Hepatocyte (in vitro differentiated cells): Measurements from ENCODE around the gene IMMP2L. TPM values are rescaled to one million over a fixed set of nuclear protein-coding genes. Genes with fewer than 3 reads are reported as not detected.

Experiments
- DNase-seq: peaks from one replicate; pipeline ENCODE4 v3.0.0-alpha.2; 2016; ENCODE audit warnings: low spot score
- H2AFZ ChIP-seq: fragments of 200-600 bp; sonication (generic); 2 replicates; pipeline ENCODE4 v1.6.0; 2016; ENCODE audit warnings: antibody characterized with exemption, mild to moderate bottlenecking
- H3K27ac ChIP-seq: fragments of 200-600 bp; sonication (generic); 2 replicates; pipeline ENCODE4 v1.5.1; 2016; ENCODE audit warnings: mild to moderate bottlenecking
- H3K27me3 ChIP-seq: fragments of 200-600 bp; sonication (generic); 2 replicates; pipeline ENCODE4 v1.6.1; 2016
- H3K36me3 ChIP-seq: fragments of 200-600 bp; sonication (generic); replicated peaks from 2 replicates; pipeline ENCODE4 v1.5.1; 2016; ENCODE audit warnings: low read depth; ENCODE audit not compliant: insufficient read depth
- H3K4me1 ChIP-seq: fragments of 200-600 bp; sonication (generic); 2 replicates; pipeline ENCODE4 v1.5.1; 2016; ENCODE audit warnings: mild to moderate bottlenecking, moderate library complexity; ENCODE audit not compliant: insufficient read depth
- H3K4me2 ChIP-seq: fragments of 200-600 bp; sonication (generic); 2 replicates; pipeline ENCODE4 v1.6.0; 2016
- H3K4me3 ChIP-seq: fragments of 200-600 bp; sonication (generic); 2 replicates; pipeline ENCODE4 v1.5.1; 2016; ENCODE audit warnings: mild to moderate bottlenecking
- H3K79me2 ChIP-seq: fragments of 200-600 bp; sonication (generic); 2 replicates; pipeline ENCODE4 v1.6.0; 2017; ENCODE audit warnings: mild to moderate bottlenecking
- H3K9me2 ChIP-seq: fragments of 200-600 bp; sonication (generic); replicated peaks from 2 replicates; pipeline ENCODE4 v1.6.0; 2017; ENCODE audit warnings: mild to moderate bottlenecking; ENCODE audit not compliant: insufficient read depth
- H3K9me3 ChIP-seq: fragments of 200-600 bp; sonication (generic); 2 replicates; pipeline ENCODE4 v1.5.1; 2016; ENCODE audit warnings: low read depth, mild to moderate bottlenecking
- H4K20me1 ChIP-seq: fragments of 200-600 bp; sonication (generic); 2 replicates; pipeline ENCODE4 v1.6.0; 2016; ENCODE audit warnings: mild to moderate bottlenecking; ENCODE audit not compliant: insufficient read depth, poor library complexity, severe bottlenecking
- EZH2 ChIP-seq: fragments of 200-600 bp; sonication (generic); IDR thresholded peaks from 2 replicates; pipeline ENCODE4 v1.6.1; 2016; ENCODE audit warnings: antibody characterized with exemption, mild to moderate bottlenecking, borderline replicate concordance
- EZH2phosphoT487 ChIP-seq: fragments of 200-600 bp; sonication (generic); IDR thresholded peaks from one replicate; pipeline ENCODE4 v1.6.1; 2018; ENCODE audit warnings: antibody characterized with exemption, mild to moderate bottlenecking, low read depth, moderate library complexity; ENCODE audit not compliant: unreplicated experiment, severe bottlenecking
- WGBS: methylation state at CpG from one replicate; pipeline ENCODE4 v1.1.6; 2016; ENCODE audit warnings: low lambda C conversion rate; ENCODE audit errors: missing lambda C conversion rate; 5-methylcytosine and 5-hydroxymethylcytosine counted together
- polyA plus RNA-seq: library from polyadenylated mRNA; unstranded; fragments of >200 nt; fragmentation: Nextera tagmentation; extraction: Ambion mirVana; gene quantifications from 2 replicates; pipeline ENCODE4 v1.2.1, GENCODE V29; 2016
- total RNA-seq: library from RNA; depleted of rRNA; stranded (reverse); fragments of >200 nt; gene quantifications from 2 replicates; pipeline ENCODE4 v1.2.3, GENCODE V29; 2014
- TF ChIP-seq, protein P1 (sequence below): fragments of 200-600 bp; sonication (generic); IDR thresholded peaks from 2 replicates; pipeline ENCODE4 v1.5.1; 2016; ENCODE audit warnings: antibody characterized with exemption, mild to moderate bottlenecking; ENCODE audit not compliant: poor library complexity

The IMMP2L gene
- total and polyA plus RNA-seq, 2 experiments from 2014 or later: 13.3 to 17.6 TPM

- no peaks in the 10 kb centered on the region for H3K79me2 ChIP-seq
- DNase-seq: no peak
- H3K9me2 ChIP-seq: no peaks in the 10 kb centered on the region
- H3K27ac ChIP-seq: no peak overlapping the region
- H2AFZ ChIP-seq: no peak overlapping the region
- H3K27me3 ChIP-seq: no peaks in the 10 kb centered on the region
- H4K20me1 ChIP-seq: no peaks in the 10 kb centered on the region
- TF ChIP-seq EZH2 (no peak), EZH2phosphoT487 (no peak)
- TF ChIP-seq, protein P1, sequence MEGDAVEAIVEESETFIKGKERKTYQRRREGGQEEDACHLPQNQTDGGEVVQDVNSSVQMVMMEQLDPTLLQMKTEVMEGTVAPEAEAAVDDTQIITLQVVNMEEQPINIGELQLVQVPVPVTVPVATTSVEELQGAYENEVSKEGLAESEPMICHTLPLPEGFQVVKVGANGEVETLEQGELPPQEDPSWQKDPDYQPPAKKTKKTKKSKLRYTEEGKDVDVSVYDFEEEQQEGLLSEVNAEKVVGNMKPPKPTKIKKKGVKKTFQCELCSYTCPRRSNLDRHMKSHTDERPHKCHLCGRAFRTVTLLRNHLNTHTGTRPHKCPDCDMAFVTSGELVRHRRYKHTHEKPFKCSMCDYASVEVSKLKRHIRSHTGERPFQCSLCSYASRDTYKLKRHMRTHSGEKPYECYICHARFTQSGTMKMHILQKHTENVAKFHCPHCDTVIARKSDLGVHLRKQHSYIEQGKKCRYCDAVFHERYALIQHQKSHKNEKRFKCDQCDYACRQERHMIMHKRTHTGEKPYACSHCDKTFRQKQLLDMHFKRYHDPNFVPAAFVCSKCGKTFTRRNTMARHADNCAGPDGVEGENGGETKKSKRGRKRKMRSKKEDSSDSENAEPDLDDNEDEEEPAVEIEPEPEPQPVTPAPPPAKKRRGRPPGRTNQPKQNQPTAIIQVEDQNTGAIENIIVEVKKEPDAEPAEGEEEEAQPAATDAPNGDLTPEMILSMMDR: no peak
- no peaks in the 10 kb centered on the region for H3K4me1 ChIP-seq
- H3K4me3 ChIP-seq: no peak overlapping the region
- WGBS: 88% methylated on average over 5 of the region's 5 CpGs
- no peaks in the 10 kb centered on the region for H3K36me3 ChIP-seq
- H3K9me3 ChIP-seq: no peaks in the 10 kb centered on the region
- no peak overlapping the region for H3K4me2 ChIP-seq
Measured at GRCh38 chr7:111012799-111013675, 549.3 kb downstream of the IMMP2L start.

GRCh38 chr7:111012149-111012548 lies 550.1 kb downstream of the IMMP2L start:
- 89% methylated on average over 2 of the region's 2 CpGs for WGBS
- Histone ChIP-seq H3K9me2 (no peaks in the 10 kb centered on the region), H3K79me2 (no peaks in the 10 kb centered on the region), H3K4me3 (no peak overlapping the region), H3K36me3 (no peaks in the 10 kb centered on the region), H2AFZ (no peak overlapping the region), H3K4me1 (no peaks in the 10 kb centered on the region), H3K4me2 (no peak overlapping the region), H3K27ac (no peak overlapping the region), H3K9me3 (no peaks in the 10 kb centered on the region), H4K20me1 (no peaks in the 10 kb centered on the region), H3K27me3 (no peaks in the 10 kb centered on the region)
- TF ChIP-seq, protein P1: no peak
- no peak for TF ChIP-seq EZH2
- TF ChIP-seq EZH2phosphoT487: no peak
- DNase-seq: no peak

DNA sequence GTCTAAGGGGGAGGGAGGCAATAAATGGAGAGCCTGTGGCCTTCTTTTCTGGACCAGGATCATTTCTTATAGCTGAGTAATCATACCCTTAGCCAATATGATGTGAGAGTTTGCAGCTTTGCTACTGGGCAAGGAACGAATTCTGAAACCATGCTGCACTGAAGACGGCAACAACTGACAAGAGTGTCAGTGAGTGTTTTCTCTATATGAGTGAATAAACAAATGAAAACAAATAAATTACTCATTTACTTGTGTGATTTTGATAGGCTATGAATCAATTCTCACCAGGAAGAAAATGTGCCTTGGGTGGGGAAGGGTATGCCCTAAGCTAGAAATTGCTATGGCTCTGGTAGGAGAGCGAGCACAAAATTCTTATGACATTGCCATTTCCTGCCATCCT lies 550.8 kb downstream of the IMMP2L start:
- TF ChIP-seq EZH2phosphoT487 (no peak), EZH2 (no peak)
- TF ChIP-seq, protein P1: no peak
- H3K27me3 ChIP-seq: no peaks in the 10 kb centered on the region
- no peak for DNase-seq
- H2AFZ ChIP-seq: no peak overlapping the region
- H3K9me2 ChIP-seq: no peaks in the 10 kb centered on the region
- H3K4me2 ChIP-seq: no peak overlapping the region
- no peak overlapping the region for H3K27ac ChIP-seq
- H3K36me3 ChIP-seq: no peaks in the 10 kb centered on the region
- no peaks in the 10 kb centered on the region for H4K20me1 ChIP-seq
- WGBS: 99% methylated on average over 3 of the region's 3 CpGs
- H3K4me3 ChIP-seq: no peak overlapping the region
- H3K79me2 ChIP-seq: no peaks in the 10 kb centered on the region
- no peaks in the 10 kb centered on the region for H3K9me3 ChIP-seq
- H3K4me1 ChIP-seq: no peaks in the 10 kb centered on the region
